ENCODE data around the gene SLC29A1.
"Not testable (repeated sequence)": the region's sequence is repeated elsewhere in the genome, so short reads cannot be mapped to it uniquely, and the experiment has no call there.

SLC29A1 gene

GRCh38 chr6:44223319-44224028, at the start of gene SLC29A1:
SLC29A1 (plus strand) TSS chr6:44223595; CDS start chr6:44227314, 3,719 bp downstream.
- DNase-seq (ENCODE audit: low read depth, low spot score): no peak

- DNase-seq (ENCODE audit: low read depth, low spot score): no peak
These were observed 47.1 kb upstream of the SLC29A1 start for GRCh38 chr6:44176130-44176761.

- DNase-seq (ENCODE audit: low read depth, low spot score): no peak
These were observed 46.5 kb upstream of the SLC29A1 start for GRCh38 chr6:44176762-44177509.

DNA sequence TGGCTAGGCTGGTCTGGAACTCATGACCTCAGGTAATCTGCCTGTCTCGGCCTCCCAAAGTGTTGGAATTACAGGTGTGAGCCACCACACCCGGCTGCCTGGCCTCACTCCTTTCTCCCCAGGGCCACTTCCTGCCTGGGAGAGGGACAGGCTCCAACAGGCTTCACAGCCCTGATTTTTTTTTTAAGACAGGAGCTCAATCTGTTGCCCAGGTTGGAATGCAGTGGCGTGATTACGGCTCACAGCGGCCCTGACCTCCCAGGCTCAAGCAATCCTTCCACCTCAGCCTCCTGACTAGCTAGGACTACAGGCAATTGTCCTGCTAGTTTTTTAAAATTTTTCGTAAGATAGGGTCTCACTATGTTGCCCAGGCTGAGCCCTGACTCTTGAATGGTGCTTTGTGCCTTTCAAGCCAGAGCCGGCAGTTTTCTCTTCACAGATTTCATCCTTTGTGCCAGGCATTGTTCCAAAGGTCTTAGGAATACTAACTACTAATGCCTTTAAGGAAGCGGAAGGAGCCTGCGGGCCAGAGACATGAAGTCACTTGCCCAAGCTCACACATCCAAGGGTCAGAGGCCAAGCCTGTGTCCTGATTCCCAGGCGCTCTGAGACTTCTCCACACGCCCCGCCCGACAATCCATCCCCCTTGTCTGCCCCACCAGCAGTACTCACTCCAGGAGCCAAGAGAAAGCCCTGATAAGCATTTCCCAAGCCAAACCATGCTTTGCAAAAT, 45.5 kb upstream of the SLC29A1 start:
- DNase-seq (ENCODE audit: low read depth, low spot score): no peak

DNA sequence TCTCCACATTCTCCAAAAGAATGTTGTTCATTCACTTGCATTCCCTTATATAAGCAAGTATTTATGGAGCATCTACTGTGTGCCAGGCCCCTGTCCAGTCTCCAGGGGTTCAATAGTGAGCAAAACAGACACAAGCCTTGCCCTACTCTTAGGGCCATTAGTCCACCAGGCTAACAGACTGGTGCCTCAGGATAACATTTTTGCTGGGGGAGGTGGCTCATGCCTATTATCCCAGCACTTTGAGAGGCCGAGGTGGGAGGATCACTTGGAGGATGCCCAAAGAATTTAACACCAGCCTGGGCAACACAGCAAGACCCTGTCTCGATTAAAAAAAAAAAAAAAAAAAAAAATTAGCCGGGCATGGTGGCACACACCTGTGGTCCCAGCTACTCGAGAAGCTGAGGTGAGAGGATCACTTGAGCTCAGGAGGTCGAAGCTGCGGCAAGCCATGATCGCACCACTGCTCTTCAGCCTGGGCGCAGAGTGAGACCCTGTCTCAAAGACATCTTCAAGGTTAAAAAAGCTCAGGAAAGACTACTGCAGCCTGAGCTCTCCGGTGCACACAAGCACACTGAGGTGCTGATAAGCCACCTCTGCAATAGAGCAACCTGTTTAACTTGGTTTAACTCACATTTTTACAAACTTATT, 44.8 kb upstream of the SLC29A1 start:
- no peak for DNase-seq (ENCODE audit: low read depth, low spot score)

DNA sequence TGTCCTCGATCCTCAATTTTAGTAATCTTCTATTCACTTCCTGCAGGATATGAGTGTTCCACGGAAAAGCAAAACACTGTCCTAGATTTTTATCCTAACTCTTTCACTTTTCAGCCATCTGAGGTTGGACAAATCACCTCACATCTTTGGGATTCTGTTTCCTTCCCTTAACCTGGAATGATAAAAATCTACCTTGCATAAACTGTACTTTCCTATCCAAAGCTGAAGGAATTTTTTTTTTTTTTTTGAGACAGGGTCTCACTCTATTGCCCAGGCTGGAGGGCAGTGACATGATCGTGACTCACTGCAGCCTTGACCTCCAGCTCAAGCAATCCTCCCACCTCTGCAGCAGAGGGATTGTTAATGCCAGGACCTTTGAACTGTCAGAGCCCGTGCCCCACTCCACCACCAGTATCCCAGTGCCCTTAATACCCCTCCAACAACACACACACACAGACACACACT, 44.3 kb upstream of the SLC29A1 start:
- no peak for DNase-seq (ENCODE audit: low read depth, low spot score)

DNA sequence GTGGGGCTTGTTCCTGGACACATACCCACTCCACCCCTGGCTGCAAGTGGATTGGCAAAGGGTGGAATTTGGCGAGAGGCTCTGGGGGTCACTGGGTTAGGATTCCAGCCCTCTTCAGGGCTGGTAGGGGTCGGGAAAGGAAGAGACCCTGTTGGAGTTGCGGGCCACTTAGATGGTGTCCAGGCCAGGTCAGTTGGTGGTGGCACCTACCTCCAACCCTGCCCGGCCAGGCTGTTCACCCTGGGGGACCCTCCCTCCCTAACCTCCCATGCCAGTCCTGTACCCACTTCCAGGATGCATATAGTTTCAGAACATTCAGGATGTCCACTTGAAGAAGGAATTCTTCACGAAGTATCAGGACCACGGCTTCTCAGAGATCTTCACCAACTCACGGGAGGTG, 43.7 kb upstream of the SLC29A1 start:
- DNase-seq (ENCODE audit: low read depth, low spot score): no peak

DNA sequence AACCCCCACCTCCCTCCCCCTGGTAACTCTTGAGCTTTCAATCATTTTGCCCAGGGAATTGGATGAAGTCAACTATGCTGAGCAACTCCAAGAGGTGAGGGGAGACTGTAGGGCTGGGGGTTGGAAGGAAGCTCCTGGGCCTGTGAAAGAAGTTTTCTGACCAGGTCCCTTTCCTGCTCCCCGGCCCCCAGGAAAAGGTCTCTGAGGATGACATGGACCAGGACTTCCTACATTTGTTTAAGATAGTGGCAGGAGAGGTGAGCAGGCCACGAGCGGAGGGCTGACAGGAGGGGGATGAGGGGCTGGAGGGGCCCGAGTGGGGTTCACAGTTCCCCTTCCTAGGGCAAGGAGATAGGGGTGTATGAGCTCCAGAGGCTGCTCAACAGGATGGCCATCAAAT, 43.0 kb upstream of the SLC29A1 start:
- DNase-seq (ENCODE audit: low read depth, low spot score): no peak

DNA sequence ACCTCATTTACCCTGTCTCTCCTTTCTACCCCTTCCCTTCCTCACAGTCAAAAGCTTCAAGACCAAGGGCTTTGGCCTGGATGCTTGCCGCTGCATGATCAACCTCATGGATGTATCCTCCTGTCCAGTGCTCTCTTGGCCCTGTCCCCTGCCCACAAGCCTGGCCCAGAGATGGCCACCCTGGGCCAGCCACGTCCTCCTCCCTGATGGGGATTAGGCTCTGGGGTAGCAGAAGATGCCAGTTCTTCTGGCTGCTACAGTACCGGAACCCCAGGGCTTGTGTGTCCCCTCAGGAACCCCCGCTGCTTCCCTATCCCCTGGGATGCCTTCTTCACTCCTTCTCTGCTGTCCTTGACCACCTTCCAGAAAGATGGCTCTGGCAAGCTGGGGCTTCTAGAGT, 42.5 kb upstream of the SLC29A1 start:
- no peak for DNase-seq (ENCODE audit: low read depth, low spot score)

DNA sequence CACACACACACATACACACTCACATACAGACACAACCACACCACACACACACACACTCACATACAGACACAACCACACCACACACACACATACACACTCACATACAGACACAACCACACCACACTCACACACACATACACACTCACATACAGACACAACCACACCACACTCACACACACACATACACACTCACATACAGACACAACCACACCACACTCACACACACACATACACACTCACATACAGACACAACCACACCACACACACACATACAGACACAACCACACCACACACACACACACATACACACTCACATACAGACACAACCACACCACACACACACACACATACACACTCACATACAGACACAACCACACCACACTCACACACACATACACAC, 41.6 kb upstream of the SLC29A1 start:
- not testable (repeated sequence) for DNase-seq (ENCODE audit: low read depth, low spot score)

- no peak for DNase-seq (ENCODE audit: low read depth, low spot score)
These were observed 40.4 kb upstream of the SLC29A1 start for GRCh38 chr6:44182911-44183390.

DNA sequence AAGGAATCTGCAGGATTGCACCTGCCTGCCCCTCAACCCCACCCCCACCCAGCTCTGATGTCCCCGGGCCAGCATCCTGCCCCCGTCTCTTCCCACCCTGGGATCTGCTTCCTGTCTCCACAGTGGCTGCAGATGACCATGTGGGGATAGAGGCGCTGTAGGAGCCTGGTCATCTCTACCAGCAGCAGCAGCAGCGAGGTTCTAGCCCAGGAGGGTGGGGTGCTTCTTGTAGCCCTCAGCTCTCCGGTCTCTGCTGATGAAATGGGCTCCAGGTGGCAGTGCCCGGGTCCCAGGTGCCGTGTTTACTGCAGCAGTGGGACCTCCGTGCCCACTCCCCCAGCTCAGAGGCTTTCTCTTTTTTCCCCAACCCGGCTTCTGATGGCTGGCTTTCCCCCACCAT, 39.6 kb upstream of the SLC29A1 start:
- DNase-seq (ENCODE audit: low read depth, low spot score): no peak

DNA sequence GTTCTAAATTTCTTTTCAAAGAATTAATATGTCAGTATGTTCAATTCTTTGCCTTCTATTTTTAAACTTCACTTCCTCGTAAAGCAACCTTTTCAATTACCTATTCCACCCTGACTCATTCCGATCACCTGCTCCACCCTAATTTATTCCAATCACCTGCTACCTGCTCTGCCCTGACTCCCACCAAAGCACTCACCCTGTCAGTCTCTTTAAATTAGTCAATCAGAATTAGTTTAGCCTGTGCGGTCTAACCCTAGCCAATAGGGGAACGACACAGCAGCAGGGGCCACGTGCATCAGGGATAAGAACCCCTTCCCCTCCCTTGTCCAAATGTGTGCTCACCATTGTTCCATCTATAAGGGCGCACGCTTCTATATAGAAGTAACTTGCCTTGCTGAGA, 38.0 kb upstream of the SLC29A1 start:
- DNase-seq (ENCODE audit: low read depth, low spot score): not testable (repeated sequence)

DNA sequence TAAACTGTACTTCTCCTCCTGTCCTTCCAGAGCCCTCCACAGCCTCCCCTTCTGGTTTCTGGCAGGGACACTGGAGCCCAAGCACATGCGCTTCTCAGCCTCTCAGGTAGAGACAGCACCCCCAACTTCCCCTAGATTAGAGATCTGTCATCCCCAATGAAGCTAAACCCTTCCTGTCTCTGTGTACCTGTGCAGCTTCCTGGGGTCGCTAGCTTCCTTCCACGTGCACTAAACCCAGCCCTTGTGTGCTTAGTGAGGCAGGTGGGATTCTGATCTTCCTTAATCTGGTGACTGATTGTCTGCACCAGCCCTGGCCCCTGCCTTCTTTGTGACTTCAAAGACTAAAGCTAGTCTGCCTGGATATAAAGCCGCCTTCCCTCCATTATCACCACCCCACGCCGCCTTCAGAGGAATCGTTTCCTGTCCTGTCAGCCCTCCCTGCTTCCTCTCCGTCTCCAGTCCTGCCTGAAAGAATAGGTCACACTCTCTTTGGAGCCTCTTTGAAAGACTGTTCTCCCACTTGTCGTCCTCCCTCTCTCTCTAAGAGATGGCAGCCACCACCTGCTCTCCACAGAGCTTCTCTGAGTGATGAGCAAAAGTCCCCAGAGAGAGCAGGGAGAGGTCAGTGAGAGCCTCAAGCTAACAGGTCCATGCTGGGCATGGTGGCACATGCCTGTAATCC, 37.3 kb upstream of the SLC29A1 start:
- no peak for DNase-seq (ENCODE audit: low read depth, low spot score)

- no peak for DNase-seq (ENCODE audit: low read depth, low spot score)
These were observed 36.8 kb upstream of the SLC29A1 start for GRCh38 chr6:44186635-44187025.

GRCh38 chr6:44188819-44189218, 34.6 kb upstream of the SLC29A1 start:
- no peak for DNase-seq (ENCODE audit: low read depth, low spot score)

- no peak for DNase-seq (ENCODE audit: low read depth, low spot score)
These were observed 34.1 kb upstream of the SLC29A1 start for GRCh38 chr6:44189257-44189656.

DNA sequence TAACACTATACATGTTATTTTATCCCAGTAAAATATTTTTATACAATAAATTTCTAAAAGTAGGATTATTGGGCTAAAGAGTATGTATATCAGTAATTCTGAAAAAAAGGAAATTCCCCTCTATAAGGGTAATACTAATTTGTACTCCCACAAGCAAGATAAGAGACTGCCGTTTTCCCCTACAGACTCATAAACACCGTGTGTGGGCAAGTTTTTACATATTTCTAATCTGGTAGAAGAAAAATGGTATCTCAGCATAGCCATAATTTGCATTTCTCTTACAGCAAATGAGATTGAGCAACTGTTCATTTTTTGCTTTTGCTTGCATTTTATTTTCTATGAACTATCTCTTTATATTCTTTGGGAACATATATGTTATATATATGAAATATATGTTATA, 32.7 kb upstream of the SLC29A1 start:
- no peak for DNase-seq (ENCODE audit: low read depth, low spot score)

GRCh38 chr6:44192428-44193041, 30.9 kb upstream of the SLC29A1 start:
- DNase-seq (ENCODE audit: low read depth, low spot score): no peak

DNA sequence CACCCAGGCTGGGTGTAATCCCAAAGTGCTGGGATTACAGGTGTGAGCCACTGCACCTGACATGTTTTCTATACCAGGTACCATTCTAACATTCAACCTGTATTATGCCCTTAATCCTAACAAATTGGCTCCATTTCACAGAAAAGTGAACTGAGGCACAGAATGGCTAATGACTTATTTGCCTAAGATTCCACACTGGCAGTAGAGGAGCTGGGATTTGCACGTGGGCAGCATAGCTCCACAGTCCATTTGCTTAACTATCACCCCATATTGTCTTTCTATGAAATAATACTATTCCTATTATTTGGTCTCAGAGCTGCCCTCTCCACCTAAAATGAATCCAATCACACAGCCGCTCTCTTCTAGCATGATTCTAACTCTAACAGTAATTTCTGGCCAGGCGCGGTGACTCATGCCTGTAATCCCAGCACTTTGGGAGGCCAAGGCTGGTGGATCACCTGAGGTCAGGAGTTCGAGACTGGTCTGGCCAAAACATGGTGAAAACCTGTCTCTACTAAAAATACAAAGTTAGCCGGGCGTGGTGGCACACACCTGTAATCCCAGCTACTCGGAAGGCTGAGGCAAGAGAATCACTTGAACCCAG, 30.0 kb upstream of the SLC29A1 start:
- no peak for DNase-seq (ENCODE audit: low read depth, low spot score)

Measured in brain pericyte (primary cell).